GM23338 (cell line): ENCODE data around the gene CDK17. TPM values are rescaled to one million over a fixed set of nuclear protein-coding genes. Genes with fewer than 3 reads are reported as not detected.

ENCODE experiments used
- ATAC-seq: fragments of 200-7000 bp; cut with Tn5 transposase; 3 replicates; pipeline ENCODE4 v1.9.1; 2020
- DNase-seq: peaks from one replicate; pipeline ENCODE4 v3.0.0-alpha.2; 2015; ENCODE audit warnings: low spot score
- H2AFZ ChIP-seq: fragments of 200-600 bp; sonication (generic); 2 replicates; pipeline ENCODE4 v1.8.0; 2016; ENCODE audit warnings: antibody characterized with exemption, mild to moderate bottlenecking, moderate library complexity
- H3F3A ChIP-seq: fragments of 200-600 bp; sonication (generic); replicated peaks from 2 replicates; pipeline ENCODE4 v1.8.0; 2017; ENCODE audit warnings: antibody characterized with exemption, mixed run types, low read depth
- H3K27ac ChIP-seq: fragments of 200-600 bp; sonication (generic); 2 replicates; pipeline ENCODE4 v1.6.1; 2016; ENCODE audit warnings: low read depth
- H3K27me3 ChIP-seq: fragments of 200-600 bp; sonication (generic); 2 replicates; pipeline ENCODE4 v1.8.0; 2016; ENCODE audit warnings: mild to moderate bottlenecking, mixed run types, moderate library complexity; ENCODE audit not compliant: insufficient read depth
- H3K36me3 ChIP-seq: fragments of 200-600 bp; sonication (generic); 2 replicates; pipeline ENCODE4 v1.8.0; 2016; ENCODE audit warnings: mild to moderate bottlenecking; ENCODE audit not compliant: insufficient read depth
- H3K4me1 ChIP-seq: fragments of 200-600 bp; sonication (generic); 2 replicates; pipeline ENCODE4 v1.8.0; 2016; ENCODE audit warnings: mild to moderate bottlenecking, moderate library complexity; ENCODE audit not compliant: insufficient read depth
- H3K4me2 ChIP-seq: fragments of 200-600 bp; sonication (generic); 2 replicates; pipeline ENCODE4 v1.7.1; 2017; ENCODE audit warnings: mixed run types
- H3K4me3 ChIP-seq: fragments of 200-600 bp; sonication (generic); 2 replicates; pipeline ENCODE4 v1.6.1; 2016; ENCODE audit warnings: mixed run types
- H3K79me2 ChIP-seq: fragments of 200-600 bp; sonication (generic); replicated peaks from 2 replicates; pipeline ENCODE4 v1.8.0; 2017; ENCODE audit warnings: mild to moderate bottlenecking; ENCODE audit not compliant: insufficient read depth
- H3K9me2 ChIP-seq: fragments of 200-600 bp; sonication (generic); 2 replicates; pipeline ENCODE4 v1.8.0; 2017; ENCODE audit not compliant: insufficient read depth
- H4K20me1 ChIP-seq: fragments of 200-600 bp; sonication (generic); replicated peaks from 2 replicates; pipeline ENCODE4 v1.8.0; 2017; ENCODE audit warnings: mild to moderate bottlenecking; ENCODE audit not compliant: insufficient read depth
- H3K27ac Mint-ChIP-seq: 2 replicates; pipeline ENCODE4 v1.8.0; 2020; ENCODE audit warnings: inconsistent platforms, mild to moderate bottlenecking, moderate library complexity, mixed read lengths
- H3K27me3 Mint-ChIP-seq: 3 replicates; pipeline ENCODE4 v1.8.0; 2022; ENCODE audit warnings: low read depth, mild to moderate bottlenecking, moderate library complexity, mixed read lengths, inconsistent platforms; ENCODE audit not compliant: insufficient read depth, poor library complexity
- H3K36me3 Mint-ChIP-seq: 3 replicates; pipeline ENCODE4 v1.8.0; 2021; ENCODE audit warnings: low read depth, mild to moderate bottlenecking, inconsistent platforms, moderate library complexity, mixed read lengths
- H3K4me1 Mint-ChIP-seq: 3 replicates; pipeline ENCODE4 v1.8.0; 2020; ENCODE audit warnings: mild to moderate bottlenecking, inconsistent platforms, mixed read lengths
- H3K4me3 Mint-ChIP-seq: 3 replicates; pipeline ENCODE4 v1.8.0; 2021; ENCODE audit warnings: moderate library complexity, mild to moderate bottlenecking, inconsistent platforms, mixed read lengths
- H3K9me3 Mint-ChIP-seq: 3 replicates; pipeline ENCODE4 v1.8.0; 2020; ENCODE audit warnings: moderate library complexity, mild to moderate bottlenecking, inconsistent platforms, mixed read lengths
- CTCF ChIP-seq, 2 experiments: fragments of 200-600 bp in 1 of 2; sonication (generic) in 1 of 2; conservative IDR thresholded peaks; 2 replicates each; pipeline versions ENCODE4 v1.5.1 to v1.6.1; 2016 to 2017; ENCODE audit warnings: antibody characterized with exemption in 2 of 2, low read depth in 2 of 2, mild to moderate bottlenecking in 2 of 2, moderate library complexity in 1 of 2
- EZH2phosphoT487 ChIP-seq: fragments of 200-600 bp; sonication (generic); IDR thresholded peaks from one replicate; pipeline ENCODE4 v1.8.1; 2018; ENCODE audit warnings: antibody characterized with exemption; ENCODE audit not compliant: unreplicated experiment
- NANOG ChIP-seq: IDR thresholded peaks from 2 replicates; pipeline ENCODE4 v1.6.1; 2016; ENCODE audit warnings: antibody characterized with exemption, borderline replicate concordance
- POLR2AphosphoS5 ChIP-seq: IDR thresholded peaks from 2 replicates; pipeline ENCODE4 v1.6.1; 2016; ENCODE audit warnings: antibody characterized with exemption, low read depth
- ZNF331 ChIP-seq: fragments of 250-450 bp; sonication (Bioruptor Pico); IDR thresholded peaks from 2 replicates; pipeline ENCODE4 v1.5.0; 2020; ENCODE audit warnings: low read depth, mild to moderate bottlenecking, moderate library complexity
- ZNF462 ChIP-seq: fragments of 250-450 bp; sonication (Bioruptor Pico); IDR thresholded peaks from 2 replicates; pipeline ENCODE4 v1.5.0; 2020; ENCODE audit warnings: mild to moderate bottlenecking, moderate library complexity
- polyA plus RNA-seq: library from polyadenylated mRNA; unstranded; fragments of >200 nt; fragmentation: Nextera tagmentation; extraction: Ambion mirVana; gene quantifications from 2 replicates; pipeline ENCODE4 v1.2.1, GENCODE V29; 2016
- total RNA-seq: library from RNA; depleted of rRNA; stranded (reverse); fragments of >200 nt; shearing (Covaris generic); gene quantifications from 2 replicates; pipeline ENCODE4 v1.2.3, GENCODE V29; 2014
- TF ChIP-seq, protein P1 (sequence below): IDR thresholded peaks from one replicate; pipeline ENCODE4 v1.6.1; 2018; ENCODE audit warnings: antibody characterized with exemption; ENCODE audit not compliant: unreplicated experiment

The CDK17 gene
- total and polyA plus RNA-seq, 2 experiments from 2014 or later, result 7.6 to 34.2 TPM

GRCh38 chr12:96303653-96304052 is 96.6 kb downstream of the CDK17 start:
- Histone ChIP-seq H3F3A (no peaks in the 10 kb centered on the region), H4K20me1 (no peaks in the 10 kb centered on the region), H3K27me3 (no peaks in the 10 kb centered on the region), H3K4me2 (no peak overlapping the region), H3K4me3 (no peak overlapping the region), H3K27ac (no peak overlapping the region), H3K79me2 (peaks cover 4% of the 10 kb centered on the region; the same call in 1 of the 2 replicates), H3K36me3 (no peaks in the 10 kb centered on the region), H3K4me1 (peaks cover 20% of the 10 kb centered on the region), H2AFZ (no peak overlapping the region), H3K9me2 (no peaks in the 10 kb centered on the region)
- no peak for DNase-seq
- TF ChIP-seq ZNF331 (no peak), NANOG (no peak), POLR2AphosphoS5 (no peak), ZNF462 (CRISPR knock-in tag) (no peak), CTCF (conservative IDR thresholded peaks at IDR 0.05; ENCODE audit: low read depth in 2 of 2) (0 out of 4 replicates have a peak, but pooled peaks of 1 of the 2 experiments have one; percentile 6), EZH2phosphoT487 (no peak)
- TF ChIP-seq, protein P1, sequence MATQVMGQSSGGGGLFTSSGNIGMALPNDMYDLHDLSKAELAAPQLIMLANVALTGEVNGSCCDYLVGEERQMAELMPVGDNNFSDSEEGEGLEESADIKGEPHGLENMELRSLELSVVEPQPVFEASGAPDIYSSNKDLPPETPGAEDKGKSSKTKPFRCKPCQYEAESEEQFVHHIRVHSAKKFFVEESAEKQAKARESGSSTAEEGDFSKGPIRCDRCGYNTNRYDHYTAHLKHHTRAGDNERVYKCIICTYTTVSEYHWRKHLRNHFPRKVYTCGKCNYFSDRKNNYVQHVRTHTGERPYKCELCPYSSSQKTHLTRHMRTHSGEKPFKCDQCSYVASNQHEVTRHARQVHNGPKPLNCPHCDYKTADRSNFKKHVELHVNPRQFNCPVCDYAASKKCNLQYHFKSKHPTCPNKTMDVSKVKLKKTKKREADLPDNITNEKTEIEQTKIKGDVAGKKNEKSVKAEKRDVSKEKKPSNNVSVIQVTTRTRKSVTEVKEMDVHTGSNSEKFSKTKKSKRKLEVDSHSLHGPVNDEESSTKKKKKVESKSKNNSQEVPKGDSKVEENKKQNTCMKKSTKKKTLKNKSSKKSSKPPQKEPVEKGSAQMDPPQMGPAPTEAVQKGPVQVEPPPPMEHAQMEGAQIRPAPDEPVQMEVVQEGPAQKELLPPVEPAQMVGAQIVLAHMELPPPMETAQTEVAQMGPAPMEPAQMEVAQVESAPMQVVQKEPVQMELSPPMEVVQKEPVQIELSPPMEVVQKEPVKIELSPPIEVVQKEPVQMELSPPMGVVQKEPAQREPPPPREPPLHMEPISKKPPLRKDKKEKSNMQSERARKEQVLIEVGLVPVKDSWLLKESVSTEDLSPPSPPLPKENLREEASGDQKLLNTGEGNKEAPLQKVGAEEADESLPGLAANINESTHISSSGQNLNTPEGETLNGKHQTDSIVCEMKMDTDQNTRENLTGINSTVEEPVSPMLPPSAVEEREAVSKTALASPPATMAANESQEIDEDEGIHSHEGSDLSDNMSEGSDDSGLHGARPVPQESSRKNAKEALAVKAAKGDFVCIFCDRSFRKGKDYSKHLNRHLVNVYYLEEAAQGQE, result no peak
- Mint-ChIP-seq H3K27me3 (peaks cover 3% of the 10 kb centered on the region), H3K27ac (no peak overlapping the region), H3K9me3 (no peaks in the 10 kb centered on the region), H3K4me1 (peaks cover 19% of the 10 kb centered on the region), H3K4me3 (no peak overlapping the region), H3K36me3 (peaks cover 10% of the 10 kb centered on the region)
- ATAC-seq, result no peak; the same call in 2 of the 3 replicates
